Left renal pelvis (tissue), 4 donors: ENCODE results near the gene ENKUR. TPM values are rescaled to one million over a fixed set of nuclear protein-coding genes. Genes with fewer than 3 reads are reported as not detected.
"Not testable (repeated sequence)": the region's sequence is repeated elsewhere in the genome, so short reads cannot be mapped to it uniquely, and the experiment has no call there.

Experiments
- DNase-seq, 4 donors: peaks; one replicate each; pipeline ENCODE4 v3.0.0-alpha.2; 2013; ENCODE audit warnings: low read depth in 4 of 4, low spot score in 3 of 4
- polyA plus RNA-seq, 4 donors: library from polyadenylated mRNA; unstranded; fragments of 120-200 nt; gene quantifications; one replicate each; pipeline ENCODE4 v1.2.1, GENCODE V29; 2013; ENCODE audit not compliant: insufficient read length in 4 of 4

The ENKUR gene
- polyA plus RNA-seq, 4 donors, result 1.5 to 4.7 (median 4.2) TPM

GRCh38 chr10:25024528-25024927 lies 8.6 kb upstream of the ENKUR start:
- no peak for DNase-seq

DNA sequence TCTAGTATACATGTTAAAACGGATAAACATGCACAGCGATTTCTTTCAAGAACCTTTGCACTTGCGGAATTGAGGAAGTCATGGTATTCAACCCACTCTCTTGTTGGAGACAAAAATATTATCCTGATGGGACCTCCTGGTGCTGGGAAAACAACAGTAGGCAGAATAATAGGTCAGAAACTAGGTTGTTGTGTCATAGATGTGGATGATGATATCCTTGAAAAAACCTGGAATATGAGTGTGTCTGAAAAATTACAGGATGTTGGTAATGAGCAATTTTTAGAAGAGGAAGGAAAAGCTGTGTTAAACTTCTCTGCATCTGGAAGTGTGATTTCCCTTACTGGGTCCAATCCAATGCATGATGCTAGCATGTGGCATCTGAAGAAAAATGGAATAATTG lies 7.3 kb upstream of the ENKUR start:
- no peak for DNase-seq

GRCh38 chr10:25018703-25019102 lies 2.7 kb upstream of the ENKUR start:
- DNase-seq, result no peak

DNA sequence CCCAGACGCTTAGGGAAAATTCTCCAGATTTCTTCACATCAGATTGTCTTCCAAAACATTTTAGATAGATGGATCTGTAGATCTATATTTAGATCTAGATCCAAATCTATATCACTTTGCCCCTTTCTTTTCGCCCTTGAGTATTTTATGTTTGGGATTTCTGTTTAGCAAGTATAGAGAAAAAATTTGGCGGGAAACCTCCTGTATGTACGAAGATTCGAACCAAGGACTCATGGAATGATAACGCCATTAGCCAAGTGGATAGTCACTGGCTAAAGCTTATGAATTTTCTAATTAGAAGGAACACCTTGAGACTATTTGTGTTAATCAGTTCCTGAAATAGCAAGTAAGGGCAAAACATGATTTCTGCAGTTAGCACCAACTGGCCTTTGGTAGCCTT lies 1.7 kb upstream of the ENKUR start:
- no peak for DNase-seq

- DNase-seq, result no peak
Observed at GRCh38 chr10:25017154-25017590, 1.2 kb upstream of the ENKUR start.

DNA sequence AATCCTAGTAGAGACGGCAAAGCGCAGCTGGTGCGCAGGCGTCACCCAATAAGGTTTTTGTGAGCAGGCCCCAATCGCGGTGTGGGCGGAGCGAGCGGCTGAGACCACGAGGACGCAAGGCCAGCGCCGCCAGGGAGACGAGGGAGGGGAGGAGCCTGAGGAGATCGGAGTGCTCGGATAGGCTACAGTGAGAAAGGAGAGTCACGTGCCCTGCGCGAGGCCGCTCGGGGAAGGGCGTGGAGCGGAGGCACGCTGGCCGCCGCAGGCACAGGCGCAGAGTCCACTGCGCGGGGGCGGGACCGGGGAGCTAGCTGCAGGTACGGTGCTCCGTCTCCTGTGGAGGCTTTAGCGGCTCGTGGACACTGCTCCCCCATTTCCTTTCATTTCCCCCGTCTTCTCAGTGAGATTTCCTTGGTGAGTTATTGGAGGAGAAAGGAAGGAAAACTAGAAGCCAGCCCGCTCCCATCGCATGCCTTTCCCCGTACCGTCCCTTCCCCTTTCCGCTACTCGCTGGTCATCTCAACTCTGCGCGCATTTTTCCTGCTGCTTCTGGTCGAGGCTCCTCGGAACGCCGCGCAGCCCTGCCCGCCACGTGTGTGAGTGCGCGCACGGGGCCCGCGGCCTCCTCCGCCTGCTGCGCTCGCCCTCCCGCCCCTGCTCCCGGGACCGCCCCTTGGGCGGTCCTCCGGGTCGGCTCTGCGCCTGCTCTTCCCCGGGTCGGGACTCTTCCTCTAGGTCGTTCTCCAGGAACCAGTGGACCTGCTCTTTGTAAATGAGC lies 607 bp upstream of the ENKUR start, which contains the start of gene THNSL1:
THNSL1 (plus strand) TSS at position 237 of the 778 bp plus-strand sequence. CDS start 6,612 bp downstream, outside the sequence.
- DNase-seq, result peak; percentile 95 to 96 (median 96)

DNA sequence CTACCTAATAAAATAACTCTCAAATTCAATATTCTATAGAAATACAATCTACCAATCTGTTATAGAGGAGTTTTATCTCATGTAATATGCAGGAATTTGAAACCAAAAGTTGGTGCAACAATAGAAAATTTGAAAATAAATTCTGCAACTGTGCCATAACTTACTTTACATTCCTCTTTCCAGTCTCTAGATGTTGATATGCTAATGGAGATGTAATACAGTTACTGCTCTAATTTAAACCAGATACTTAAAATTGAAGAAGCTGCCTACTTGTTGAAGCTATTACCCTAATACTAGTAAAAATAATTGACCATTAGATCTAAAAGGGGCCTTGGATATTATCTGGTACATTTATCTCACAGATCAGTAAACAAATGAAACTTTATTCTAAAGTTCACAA lies 1.4 kb downstream of the ENKUR start:
- no peak for DNase-seq

DNA sequence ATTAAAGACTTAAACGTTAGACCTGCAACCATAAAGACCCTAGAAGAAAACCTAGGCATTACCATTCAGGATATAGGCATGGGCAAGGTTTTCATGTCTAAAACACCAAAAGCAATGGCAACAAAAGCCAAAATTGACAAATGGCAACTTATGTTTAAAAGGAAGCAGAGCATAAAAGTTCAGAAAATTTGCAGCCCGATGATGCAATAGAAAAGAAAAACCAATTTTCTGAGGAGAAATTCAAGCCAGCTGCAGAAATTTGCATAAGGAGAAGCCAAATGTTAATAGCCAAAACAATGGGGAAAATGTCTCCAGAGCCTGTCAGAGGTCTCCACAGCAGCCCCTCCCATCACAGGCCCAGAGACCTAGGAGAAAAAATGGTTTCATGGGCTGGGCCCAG lies 4.4 kb downstream of the ENKUR start:
- not testable (repeated sequence) for DNase-seq

- DNase-seq, result no peak
Observed at GRCh38 chr10:24998044-24998443, 17.9 kb downstream of the ENKUR start.

DNA sequence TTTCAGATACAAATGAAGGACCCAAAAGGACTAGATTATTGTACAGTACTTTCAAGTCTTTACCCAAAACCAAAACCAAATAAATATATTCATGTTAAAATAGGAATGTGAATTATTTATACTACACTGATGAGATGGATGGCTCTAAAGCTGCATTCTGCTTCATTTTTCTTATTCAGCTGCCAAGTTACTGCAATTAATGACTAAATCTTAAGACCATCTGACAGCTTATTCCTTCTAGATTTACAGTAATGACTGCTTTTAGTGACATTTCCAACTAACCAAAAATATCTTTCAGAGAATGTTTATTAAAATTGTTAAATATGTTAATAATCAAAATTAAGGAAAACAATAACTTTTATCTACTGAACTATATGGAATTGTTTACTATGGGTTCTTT lies 20.9 kb downstream of the ENKUR start:
- DNase-seq, result no peak

- no peak for DNase-seq
Observed at GRCh38 chr10:24993237-24993958, 22.6 kb downstream of the ENKUR start.

DNA sequence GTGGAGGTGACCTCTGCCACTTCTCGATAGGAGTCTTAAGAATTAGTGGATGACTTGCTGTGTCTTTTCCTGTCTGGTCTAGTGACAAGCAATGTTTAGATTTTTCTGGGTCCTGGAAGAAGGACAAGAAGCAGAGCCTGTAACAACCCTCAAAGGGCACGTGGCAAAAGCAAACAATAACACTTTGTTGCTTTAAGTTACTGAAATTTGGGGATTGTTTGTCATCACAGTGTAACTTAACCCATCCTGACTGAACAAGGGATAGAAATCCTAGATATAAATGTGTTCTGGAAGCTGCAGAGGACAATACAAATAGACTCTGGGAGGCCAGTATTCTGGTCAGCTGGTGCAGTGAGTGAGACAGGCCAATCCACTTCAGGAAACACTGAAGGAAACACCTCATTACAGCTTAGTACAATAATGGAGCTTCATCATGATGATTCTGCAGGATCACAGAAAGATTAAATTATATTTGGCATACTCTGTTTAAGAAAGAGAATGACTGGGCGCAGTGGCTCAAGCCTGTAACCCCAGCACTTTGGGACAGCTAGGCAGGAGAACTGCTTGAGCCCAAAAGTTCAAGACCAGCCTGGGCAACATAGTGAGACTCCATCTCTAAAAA lies 23.3 kb downstream of the ENKUR start:
- DNase-seq, result no peak

- no peak for DNase-seq
Observed at GRCh38 chr10:24991298-24991697, 24.7 kb downstream of the ENKUR start.

DNA sequence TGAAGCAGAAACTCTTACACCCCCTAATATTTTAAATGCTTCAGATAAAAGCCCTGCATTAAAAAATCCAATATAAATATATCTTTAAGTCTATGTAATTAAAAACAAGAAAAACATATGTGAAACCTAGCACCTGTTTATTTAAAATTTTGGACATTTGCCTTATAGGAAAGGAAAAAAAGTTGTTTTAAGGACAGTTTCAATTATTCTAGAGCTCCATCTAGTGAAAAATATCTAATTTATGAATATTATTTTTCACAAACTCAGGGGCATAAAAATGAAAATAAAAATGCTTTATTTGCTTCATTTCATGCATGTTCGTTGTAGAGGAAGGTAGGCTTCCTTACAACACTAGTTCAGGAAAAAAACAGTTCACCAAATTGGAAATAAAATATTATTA lies 26.1 kb downstream of the ENKUR start:
- no peak for DNase-seq

DNA sequence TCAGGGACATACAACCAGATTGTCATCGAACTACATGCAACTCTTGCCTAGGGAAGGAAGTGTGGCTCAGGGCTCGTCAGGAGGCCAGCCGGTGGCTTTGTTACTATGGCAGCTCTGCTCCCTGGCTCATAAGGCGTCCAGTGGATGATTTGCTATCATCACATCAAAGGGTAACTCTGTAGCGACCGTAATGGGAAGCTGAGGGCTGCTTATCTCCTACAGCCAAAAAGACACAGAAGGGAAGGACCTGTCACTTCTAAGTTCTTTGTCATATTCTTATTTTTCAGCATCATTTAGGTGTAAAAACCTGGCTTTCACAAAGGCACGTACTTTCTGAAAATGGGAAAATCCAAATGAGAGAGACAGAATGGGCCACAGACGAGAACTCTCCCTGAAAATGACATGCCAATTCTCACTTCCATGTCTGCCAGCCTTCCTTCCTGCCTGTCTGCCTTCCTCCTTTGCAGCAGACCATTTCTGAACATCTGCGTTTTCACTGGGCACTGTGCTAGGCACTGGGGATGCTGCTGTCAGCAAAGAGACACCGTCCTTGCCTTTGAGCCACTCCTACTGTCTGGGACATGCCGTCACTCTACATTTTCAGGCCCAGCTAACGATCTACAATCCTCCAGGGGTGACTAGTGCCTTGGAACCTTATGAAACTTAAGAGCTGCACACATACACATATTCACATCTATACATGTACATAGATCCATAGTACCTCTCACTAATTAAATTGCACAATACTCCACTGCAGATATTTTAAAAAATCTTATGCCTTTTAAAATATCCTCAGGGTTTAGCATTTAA lies 26.9 kb downstream of the ENKUR start:
- no peak for DNase-seq

- no peak for DNase-seq
Observed at GRCh38 chr10:24984906-24985305, 31.1 kb downstream of the ENKUR start.

DNA sequence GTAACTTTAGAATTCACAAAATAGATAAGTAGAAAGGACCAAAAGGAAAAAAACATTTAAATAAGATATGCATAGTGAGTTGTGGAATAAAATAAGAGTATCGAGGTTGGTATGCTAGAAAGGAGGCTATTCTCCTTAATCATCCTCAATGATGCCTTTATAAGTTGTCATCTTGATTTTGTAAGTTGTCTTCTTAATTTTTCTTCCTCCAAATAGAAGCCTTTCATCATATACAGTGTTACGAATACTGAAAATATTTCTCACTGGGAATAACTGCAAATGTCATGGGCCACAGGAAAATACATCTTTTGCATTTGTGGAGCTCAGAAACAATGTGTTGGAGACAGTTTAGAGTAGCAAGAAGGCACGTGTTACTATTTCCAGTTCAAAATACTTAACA lies 32.0 kb downstream of the ENKUR start:
- DNase-seq, result no peak

DNA sequence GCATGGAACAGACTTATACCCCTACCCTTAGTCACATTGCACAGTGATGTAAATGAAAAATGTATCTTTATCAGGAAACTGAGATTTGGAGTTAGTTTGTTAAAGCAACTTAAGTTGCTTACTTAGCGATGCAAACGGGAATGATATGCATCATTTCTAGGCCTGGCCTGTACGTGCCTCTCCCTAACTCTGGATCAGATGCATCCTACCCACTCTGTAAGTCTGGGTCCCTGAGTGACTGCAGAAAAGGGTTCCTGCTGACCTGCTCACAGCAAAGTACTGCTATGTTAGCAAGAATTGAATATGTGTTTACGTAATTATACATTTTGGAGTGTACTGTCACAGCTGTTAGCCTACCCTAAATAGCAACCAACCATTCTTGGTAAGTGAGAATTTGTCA lies 32.8 kb downstream of the ENKUR start:
- DNase-seq, result no peak

GRCh38 chr10:24982319-24983112 lies 33.4 kb downstream of the ENKUR start:
- no peak for DNase-seq

- no peak for DNase-seq
Observed at GRCh38 chr10:24981161-24981710, 34.7 kb downstream of the ENKUR start.
